HG02798 (cell line): ENCODE results near the gene SMIM11.

ENCODE experiments used
- ATAC-seq: cut with Tn5 transposase; IDR thresholded peaks from one replicate; pipeline ENCODE4 v1.9.1; 2021; ENCODE audit warnings: mild to moderate bottlenecking; ENCODE audit not compliant: unreplicated experiment, poor library complexity

The SMIM11 gene

DNA sequence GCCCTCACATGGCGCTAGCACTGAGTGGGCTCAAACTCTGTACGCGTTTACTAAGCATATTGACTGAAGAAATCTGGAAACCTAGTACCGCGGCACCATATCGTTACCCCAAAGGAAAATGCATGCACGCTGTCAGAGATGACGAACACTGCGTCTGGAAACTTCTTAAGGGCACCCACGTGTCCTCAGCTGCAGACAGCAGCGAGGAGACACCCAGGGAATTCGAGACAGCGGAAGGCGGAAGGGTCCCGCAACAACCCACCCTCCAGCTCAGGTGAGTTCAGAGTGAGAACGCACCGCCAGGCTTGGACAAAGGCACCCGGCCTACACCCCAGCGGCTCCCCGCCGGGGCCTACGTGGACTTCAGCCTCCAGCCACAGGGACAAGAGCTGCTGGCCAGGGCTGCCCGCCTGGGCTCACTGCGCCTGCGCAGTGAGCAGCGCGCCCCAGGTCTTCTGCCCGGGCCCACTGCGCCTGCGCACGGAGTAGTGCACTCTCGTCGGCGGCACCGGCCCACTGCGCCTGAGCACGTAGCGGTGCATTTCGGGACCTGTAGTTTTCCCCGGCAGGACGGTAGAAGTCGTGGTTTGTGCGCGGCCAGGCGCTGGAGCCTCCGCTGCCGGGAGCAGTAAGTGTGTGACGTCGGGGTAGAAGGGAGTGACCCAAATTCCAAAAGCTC, at the start of gene SMIM11:
TSS of gene SMIM11 (plus strand) at position 568 of the 679 bp plus-strand sequence. CDS start 3,998 bp downstream, outside the sequence.
- ATAC-seq = peak; percentile 94

DNA sequence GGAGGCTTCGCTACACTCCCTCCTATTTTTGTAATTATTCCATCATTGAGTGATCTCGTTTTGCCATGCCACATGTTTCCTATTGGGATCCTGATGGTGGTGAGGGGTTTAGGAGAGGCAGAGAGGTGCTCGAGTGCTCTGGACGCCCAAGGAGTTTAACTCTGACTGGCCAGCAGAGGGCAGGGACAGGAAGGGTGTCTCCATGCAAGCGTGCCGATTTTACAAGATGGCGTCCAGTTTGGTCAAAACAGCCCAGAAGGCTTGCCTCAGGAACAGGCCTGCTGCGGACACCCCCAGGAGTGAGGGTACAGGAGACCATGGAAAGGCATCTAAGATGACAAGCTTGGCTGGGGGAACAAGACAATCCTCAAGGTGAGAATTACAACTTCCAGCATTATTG, 45.3 kb upstream of the SMIM11 start:
- no peak for ATAC-seq

- no peak for ATAC-seq
Measured at GRCh38 chr21:34331726-34332125, 43.6 kb upstream of the SMIM11 start.

DNA sequence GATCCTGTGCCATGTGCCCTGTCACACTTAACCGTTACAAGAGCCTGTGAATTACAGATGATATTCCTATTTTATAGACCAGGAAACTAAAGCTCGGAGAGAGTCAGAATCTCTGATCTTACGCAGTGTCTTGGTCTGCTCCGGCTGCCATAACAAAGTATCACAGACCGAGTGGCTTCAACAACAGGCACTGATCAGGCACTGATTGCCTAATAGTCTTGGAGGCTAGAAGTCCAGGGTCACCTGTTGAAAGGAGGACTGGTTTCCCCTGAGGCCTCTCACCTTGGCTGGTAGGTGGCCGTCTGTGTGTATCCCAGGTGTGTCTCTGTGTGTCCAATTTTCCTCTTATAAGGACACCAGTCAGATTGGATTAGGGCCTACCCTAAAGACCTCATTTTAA, 43.0 kb upstream of the SMIM11 start:
- ATAC-seq = no peak

- ATAC-seq = no peak
Measured at GRCh38 chr21:34333121-34333739, 42.1 kb upstream of the SMIM11 start.

DNA sequence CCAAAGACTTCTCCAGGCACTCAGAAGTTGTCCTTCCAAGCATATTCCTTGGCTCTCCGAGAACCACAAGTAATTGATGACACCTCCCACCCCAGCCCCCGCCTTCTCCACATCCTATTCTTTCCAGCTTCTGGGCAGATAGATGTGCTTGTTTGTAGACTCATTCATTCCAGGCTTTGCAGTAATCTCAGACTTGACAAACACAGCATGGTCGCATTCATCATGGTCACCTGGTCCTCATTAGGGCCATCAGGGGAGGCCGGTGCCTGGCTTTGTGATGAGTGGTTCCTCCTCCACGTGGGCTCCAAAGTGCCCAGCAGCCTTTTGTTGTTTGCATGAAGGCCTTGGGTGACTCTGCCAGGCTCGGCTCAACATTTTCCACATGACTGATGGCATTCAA, 40.0 kb upstream of the SMIM11 start:
- ATAC-seq = no peak

- ATAC-seq = no peak
Measured at GRCh38 chr21:34336245-34336644, 39.1 kb upstream of the SMIM11 start.

DNA sequence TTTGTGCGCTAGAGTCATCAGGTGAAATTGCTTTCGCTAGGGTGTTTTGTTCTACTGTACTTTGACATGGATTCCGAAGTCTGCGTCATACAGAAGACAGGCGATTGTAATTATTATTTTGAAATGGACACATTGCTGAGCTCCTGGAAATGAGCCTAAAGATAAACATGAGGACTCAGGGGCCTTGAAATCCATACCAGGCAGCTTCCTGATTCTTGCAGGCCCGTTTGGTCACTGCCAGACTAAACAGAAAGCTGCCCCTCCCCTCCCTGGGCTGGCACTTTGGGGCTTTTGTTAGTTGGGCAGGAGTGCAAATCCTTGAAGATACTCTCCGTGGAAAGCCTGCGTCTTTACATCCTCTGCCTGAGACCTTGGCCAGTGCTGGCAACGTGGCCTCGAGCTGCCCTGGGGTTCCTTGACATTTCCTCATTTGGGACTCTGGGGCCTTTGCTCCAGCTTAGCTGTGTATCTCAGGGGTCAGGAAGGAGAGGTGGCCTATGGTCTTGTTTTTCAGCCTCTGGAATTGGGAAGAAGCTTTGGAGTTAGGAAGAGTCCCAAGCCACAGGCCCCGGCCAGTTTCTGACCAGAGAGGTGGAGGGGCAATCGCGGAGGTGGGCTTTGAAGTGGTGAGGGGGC, 38.4 kb upstream of the SMIM11 start:
- no peak for ATAC-seq

- no peak for ATAC-seq
Measured at GRCh38 chr21:34337741-34338140, 37.6 kb upstream of the SMIM11 start.

GRCh38 chr21:34338226-34338625, 37.1 kb upstream of the SMIM11 start:
- no peak for ATAC-seq

GRCh38 chr21:34340061-34340460, 35.2 kb upstream of the SMIM11 start:
- no peak for ATAC-seq

DNA sequence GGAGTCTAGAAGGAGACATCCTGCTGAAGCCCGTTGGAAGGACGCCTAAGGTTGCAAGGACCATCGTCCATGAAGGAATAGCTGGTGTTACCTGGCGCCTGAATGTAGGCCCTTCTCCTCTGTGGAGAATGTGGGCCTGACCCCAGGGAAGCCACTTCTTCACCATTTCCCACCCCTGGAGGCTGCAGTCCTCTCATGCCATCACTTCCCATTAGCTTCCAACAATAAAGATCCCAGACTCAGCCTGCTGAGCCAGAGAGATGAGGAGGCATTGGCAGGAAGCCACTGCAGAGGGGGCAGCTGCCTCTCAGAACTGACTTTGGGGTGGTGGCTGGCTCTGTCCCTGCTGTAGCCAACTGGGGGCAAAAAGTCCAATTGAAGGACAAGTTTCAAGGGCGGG, 32.8 kb upstream of the SMIM11 start:
- ATAC-seq = no peak

DNA sequence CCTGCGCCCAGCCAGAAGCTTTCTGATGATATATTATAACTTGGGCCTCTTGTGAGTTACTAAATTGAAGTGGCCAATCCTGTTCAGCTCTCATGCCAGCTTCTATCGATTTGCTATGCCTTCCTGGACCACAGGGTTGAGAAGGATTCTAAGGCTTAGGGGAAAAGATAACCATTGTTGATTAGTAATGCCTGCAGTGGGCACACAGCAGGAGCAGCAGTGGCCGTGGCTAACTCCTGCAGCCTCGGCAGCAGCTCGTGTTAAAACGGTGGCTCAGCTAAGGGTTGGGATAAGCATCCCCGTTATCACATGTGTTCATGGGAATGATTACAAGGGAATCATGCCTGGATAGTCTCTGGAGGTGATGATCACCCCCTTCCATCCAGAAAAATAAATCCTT, 32.0 kb upstream of the SMIM11 start:
- ATAC-seq = no peak

DNA sequence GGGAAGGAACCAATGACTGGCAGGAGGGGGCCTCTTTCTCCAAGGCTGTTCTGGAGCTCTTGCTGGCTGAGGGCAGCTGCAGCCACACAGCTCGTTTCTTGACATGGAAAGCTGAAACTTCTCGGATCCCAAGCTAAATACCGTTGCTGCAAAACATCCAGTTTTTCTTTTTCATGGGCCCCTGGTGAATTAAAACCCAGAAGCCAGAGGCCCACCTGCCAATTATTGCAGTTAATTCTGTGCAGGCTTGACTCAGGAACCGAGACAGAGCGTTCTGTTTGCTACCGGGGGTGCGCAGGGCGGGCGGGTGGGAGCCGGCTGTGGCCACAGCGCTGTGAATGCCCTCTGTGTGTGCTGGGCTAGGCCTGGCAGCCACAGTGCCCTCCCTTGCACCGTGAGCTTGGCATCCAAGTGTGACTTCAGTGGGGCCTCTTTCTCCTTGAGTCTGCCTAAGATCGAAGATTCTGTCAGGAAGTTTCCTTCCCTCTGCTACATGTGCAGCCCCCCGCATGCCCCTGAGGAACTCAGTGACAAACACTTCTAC, 31.4 kb upstream of the SMIM11 start:
- ATAC-seq = no peak

GRCh38 chr21:34344584-34344983, 30.7 kb upstream of the SMIM11 start:
- ATAC-seq = no peak

- ATAC-seq = no peak
Measured at GRCh38 chr21:34345091-34345871, 30.0 kb upstream of the SMIM11 start.

- ATAC-seq = no peak
Measured at GRCh38 chr21:34345892-34346291, 29.4 kb upstream of the SMIM11 start.

DNA sequence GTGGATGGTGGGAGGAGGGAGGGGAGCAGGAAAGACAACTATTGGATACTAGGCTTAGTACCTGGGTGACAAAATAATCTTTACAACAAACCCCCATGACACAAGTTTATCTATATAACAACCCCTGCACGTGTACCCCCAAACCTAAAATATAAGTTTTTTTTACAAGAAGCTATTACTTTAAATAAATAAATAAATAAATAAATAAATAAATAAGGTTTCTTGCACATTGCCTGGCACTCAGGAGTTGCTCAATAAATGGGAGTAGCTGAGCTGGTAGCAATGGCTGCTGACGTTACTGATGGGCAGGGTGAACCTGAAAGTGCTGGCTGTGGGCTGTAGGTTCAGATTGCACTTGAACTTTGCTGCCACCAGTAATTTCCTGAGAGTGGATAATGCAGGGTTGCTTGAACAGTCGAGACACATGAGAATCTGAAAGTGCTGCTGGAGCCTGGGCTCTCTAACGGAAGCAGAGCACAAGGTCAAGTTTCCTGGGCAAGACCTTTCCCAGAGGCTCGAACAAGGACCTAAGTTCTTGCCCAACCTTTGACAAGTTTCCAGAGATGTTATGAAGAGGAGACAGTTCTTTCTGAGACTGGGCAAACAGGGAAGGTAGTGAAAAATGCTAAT, 26.3 kb upstream of the SMIM11 start:
- ATAC-seq = no peak

DNA sequence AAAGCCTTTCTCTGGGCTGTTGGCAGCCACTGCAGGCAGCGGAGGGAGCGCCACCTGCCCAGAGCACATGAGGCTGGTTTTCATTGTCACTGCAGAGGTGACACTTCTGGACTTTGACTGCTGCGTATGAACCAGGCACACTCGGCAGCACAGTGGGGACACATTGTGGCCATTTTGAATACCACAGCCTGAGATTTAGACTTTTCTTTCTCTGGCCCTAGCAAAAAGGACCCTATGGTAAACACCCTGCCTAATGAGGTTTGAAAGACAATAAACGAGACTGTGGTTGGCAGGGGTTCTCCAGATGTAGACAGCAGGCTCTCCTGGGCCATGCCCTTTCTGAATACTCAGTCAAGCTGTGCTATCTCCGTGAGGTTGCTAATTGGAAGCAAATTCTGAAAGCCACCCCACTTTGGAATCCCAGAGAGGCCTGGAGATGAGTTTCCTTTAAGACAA, 23.5 kb upstream of the SMIM11 start:
- ATAC-seq = peak; percentile 85

- ATAC-seq = no peak
Measured at GRCh38 chr21:34352556-34352955, 22.8 kb upstream of the SMIM11 start.
